SK-N-SH (cell line): ENCODE results near the gene CCDC57. TPM values are rescaled to one million over a fixed set of nuclear protein-coding genes. Genes with fewer than 3 reads are reported as not detected.

ENCODE experiments used
- CTCF ChIA-PET: fragments of 300-600, 350-600 bp; formaldehyde crosslinking; extraction: SDS; loops from one replicate; lab custom pipeline; 2021; lab: Yijun Ruan, JAX
- POLR2A ChIA-PET: fragments of 350-600 bp; sonication (Branson Sonifier 250); formaldehyde crosslinking; extraction: SDS; loops from one replicate; lab custom pipeline; 2020; ENCODE audit warnings: antibody characterized with exemption, inconsistent platforms; lab: Yijun Ruan, JAX
- DNase-seq: peaks from one replicate; pipeline ENCODE4 v3.0.0; 2012
- H2AFZ ChIP-seq: fragments of 200-600 bp; sonication (generic); 2 replicates; pipeline ENCODE4 v1.8.1; 2016; ENCODE audit warnings: antibody characterized with exemption, mild to moderate bottlenecking, low read depth
- H3F3A ChIP-seq: fragments of 200-600 bp; sonication (generic); replicated peaks from 2 replicates; pipeline ENCODE3; 2016; ENCODE audit warnings: antibody characterized with exemption, mild to moderate bottlenecking; ENCODE audit not compliant: insufficient read depth
- H3K27ac ChIP-seq, 2 experiments: fragments of 200-500 bp in 1 of 2; fragments of 200-600 bp in 1 of 2; sonication (Bioruptor generic) in 1 of 2; sonication (generic), shearing (Covaris generic) in 1 of 2; 2 replicates each; pipeline versions ENCODE4 v1.5.1 to v1.6.1; 2014 to 2016; ENCODE audit warnings: low read depth in 2 of 2, inconsistent platforms in 1 of 2, low read length in 1 of 2, mild to moderate bottlenecking in 1 of 2, mixed read lengths in 1 of 2
- H3K27me3 ChIP-seq: fragments of 200-600 bp; sonication (generic), shearing (Covaris generic); 2 replicates; pipeline ENCODE4 v1.6.1; 2016; ENCODE audit warnings: mixed run types; ENCODE audit not compliant: insufficient read depth
- H3K36me3 ChIP-seq, 2 experiments: fragments of 200-500 bp in 1 of 2; fragments of 200-600 bp in 1 of 2; sonication (Bioruptor generic) in 1 of 2; sonication (generic) in 1 of 2; replicated peaks in 1 of 2; 2 replicates each; pipeline versions ENCODE3 to v1.5.1; 2014 to 2016; ENCODE audit warnings: low read length in 1 of 2, mild to moderate bottlenecking in 1 of 2; ENCODE audit not compliant: insufficient read depth in 2 of 2, control insufficient read depth in 1 of 2
- H3K4me1 ChIP-seq, 2 experiments: fragments of 200-500 bp in 1 of 2; fragments of 200-600 bp in 1 of 2; sonication (Bioruptor generic) in 1 of 2; sonication (generic), shearing (Covaris generic) in 1 of 2; 2 replicates each; pipeline versions ENCODE4 v1.5.1 to v1.6.1; 2014 to 2016; ENCODE audit warnings: low read depth in 1 of 2, low read length in 1 of 2, mixed run types in 1 of 2; ENCODE audit not compliant: insufficient read depth in 2 of 2, control insufficient read depth in 1 of 2
- H3K4me2 ChIP-seq: fragments of 200-600 bp; sonication (generic), shearing (Covaris generic); 2 replicates; pipeline ENCODE4 v1.6.1; 2017; ENCODE audit warnings: mixed run types
- H3K4me3 ChIP-seq, 2 experiments: fragments of 200-500 bp in 1 of 2; fragments of 200-600 bp in 1 of 2; sonication (Bioruptor generic) in 1 of 2; sonication (generic), shearing (Covaris generic) in 1 of 2; 2 replicates each; pipeline versions ENCODE4 v1.5.1 to v1.8.1; 2014 to 2016; ENCODE audit warnings: low read depth in 2 of 2, inconsistent platforms in 1 of 2, low read length in 1 of 2, mild to moderate bottlenecking in 1 of 2, mixed read lengths in 1 of 2, moderate library complexity in 1 of 2
- H3K79me2 ChIP-seq: fragments of 200-600 bp; sonication (generic); 2 replicates; pipeline ENCODE4 v1.8.1; 2017; ENCODE audit warnings: mild to moderate bottlenecking; ENCODE audit not compliant: insufficient read depth
- H3K9ac ChIP-seq: fragments of 200-600 bp; sonication (generic); 2 replicates; pipeline ENCODE4 v1.6.1; 2017; ENCODE audit warnings: mixed run types
- H3K9me2 ChIP-seq: fragments of 200-600 bp; sonication (generic); 2 replicates; pipeline ENCODE4 v1.6.1; 2017; ENCODE audit warnings: mixed run types
- H3K9me3 ChIP-seq: fragments of 200-600 bp; sonication (generic); 2 replicates; pipeline ENCODE4 v1.6.1; 2017; ENCODE audit warnings: mixed run types, mild to moderate bottlenecking, moderate library complexity
- H4K20me1 ChIP-seq: fragments of 200-600 bp; sonication (generic); 2 replicates; pipeline ENCODE4 v1.6.1; 2017; ENCODE audit warnings: mild to moderate bottlenecking, mixed run types; ENCODE audit not compliant: insufficient read depth
- CTCF ChIP-seq: fragments of 200-600 bp; sonication (generic); IDR thresholded peaks from 2 replicates; pipeline ENCODE4 v1.6.1; 2017; ENCODE audit warnings: antibody characterized with exemption, mild to moderate bottlenecking, moderate library complexity
- EZH2phosphoT487 ChIP-seq: fragments of 200-600 bp; sonication (generic); IDR thresholded peaks from 2 replicates; pipeline ENCODE4 v1.6.1; 2017; ENCODE audit warnings: low read depth, mixed run types, mild to moderate bottlenecking, antibody characterized with exemption, moderate library complexity, borderline replicate concordance
- FOXJ3 ChIP-seq: sonication (generic); formaldehyde crosslinking; IDR thresholded peaks from 2 replicates; pipeline ENCODE4 v1.5.1; 2020; ENCODE audit warnings: mild to moderate bottlenecking, missing genetic modification reagents
- GABPA ChIP-seq: IDR thresholded peaks from 2 replicates; pipeline ENCODE4 v1.4.0; 2012; ENCODE audit warnings: low read depth, mild to moderate bottlenecking
- JUND ChIP-seq: IDR thresholded peaks from 2 replicates; pipeline ENCODE4 v1.4.0; 2012
- MEF2A ChIP-seq: IDR thresholded peaks from 2 replicates; pipeline ENCODE4 v1.4.0; 2012; ENCODE audit warnings: low read depth, borderline replicate concordance
- RCOR1 ChIP-seq: fragments of 150-350 bp; IDR thresholded peaks from 2 replicates; pipeline ENCODE4 v1.6.1; 2017; ENCODE audit warnings: antibody characterized with exemption, low read length
- REST ChIP-seq: IDR thresholded peaks from 2 replicates; pipeline ENCODE4 v1.6.1; 2012; ENCODE audit warnings: mild to moderate bottlenecking, low read depth, low read length, moderate library complexity
- USF2 ChIP-seq: fragments of 150-350 bp; IDR thresholded peaks from 2 replicates; pipeline ENCODE4 v1.6.1; 2017; ENCODE audit warnings: antibody characterized with exemption, low read length, low read depth, borderline replicate concordance
- WGBS: methylation state at CpG from one replicate; pipeline ENCODE4 v1.1.6; 2017; ENCODE audit warnings: low lambda C conversion rate; 5-methylcytosine and 5-hydroxymethylcytosine counted together
- polyA plus RNA-seq, 3 experiments: library from polyadenylated mRNA; depleted of rRNA; stranded (reverse); fragments of >200 nt; gene quantifications; 2 replicates each; pipeline ENCODE4 v1.2.3, GENCODE V29; 2012

The CCDC57 gene
- polyA plus RNA-seq, 1 of the 3 experiments (the other 2 are of a cell fraction) = 68.6 TPM

- Histone ChIP-seq H3K9ac (no peak overlapping the region), H3K9me3 (no peaks in the 10 kb centered on the region), H3K4me1 (peaks cover 28 to 30% of the 10 kb centered on the region in 2 experiments; a peak in 3 of 4 replicates), H3K27ac (no peak overlapping the region; a peak in 1 of 4 replicates), H3K4me3 (no peak overlapping the region), H3K36me3 (peaks cover 49 to 91% of the 10 kb centered on the region in 2 experiments), H3K27me3 (no peaks in the 10 kb centered on the region), H3K9me2 (no peaks in the 10 kb centered on the region), H3F3A (peaks cover 74% of the 10 kb centered on the region), H4K20me1 (peaks cover 100% of the 10 kb centered on the region), H3K79me2 (peaks cover 80% of the 10 kb centered on the region), H2AFZ (no peak overlapping the region), H3K4me2 (no peak overlapping the region)
- ChIA-PET POLR2A (no interaction called here), CTCF (interaction anchor here (0.7 to 2.6 kb wide), 2 partner anchors 10 to 75 kb away, joined by 3 to 17 read pairs; no protein-coding TSS in a partner anchor)
- 100% methylated on average over 5 of the region's 5 CpGs for WGBS
- no peak for DNase-seq
- TF ChIP-seq RCOR1 (no peak), EZH2phosphoT487 (no peak), CTCF (no peak), MEF2A (no peak), JUND (no peak), USF2 (no peak), FOXJ3 (no peak), GABPA (no peak), REST (no peak)
Measured at GRCh38 chr17:82246040-82246364, 33.4 kb upstream of the CCDC57 start.
